Measurements from ENCODE around the gene ROBO3.

Gene ROBO3

GRCh38 chr11:124868331-124869274, 3.4 kb downstream of the ROBO3 start:
- H3K27me3 ChIP-seq (ENCODE audit: insufficient read depth, low read length): peaks cover 100% of the 10 kb centered on the region
- 0 out of 2 replicates have a peak, but pooled peaks cover under 1% of the 10 kb centered on the region for H3K4me1 ChIP-seq (ENCODE audit: insufficient read depth, low read length)
- 17% methylated on average over 63 of the region's 63 CpGs for WGBS
- H3K36me3 ChIP-seq (ENCODE audit: insufficient read depth, low read length): no peaks in the 10 kb centered on the region
- H3K27ac ChIP-seq (ENCODE audit: low read depth, low read length): no peak overlapping the region
- no peak overlapping the region for H3K9ac ChIP-seq (ENCODE audit: low read depth, low read length)
- peak overlapping the region; percentile 24; the same call in 1 of the 2 replicates for H3K4me3 ChIP-seq (ENCODE audit: low read length)
- H3K9me3 ChIP-seq (ENCODE audit: insufficient read depth, low read depth, low read length): no peaks in the 10 kb centered on the region

- Histone ChIP-seq H3K27ac (ENCODE audit: low read depth, low read length) (no peak overlapping the region), H3K4me1 (ENCODE audit: insufficient read depth, low read length) (no peaks in the 10 kb centered on the region), H3K4me3 (ENCODE audit: low read length) (0 out of 2 replicates have a peak overlapping the region, but pooled peaks have one; percentile 24), H3K9me3 (ENCODE audit: insufficient read depth, low read depth, low read length) (no peaks in the 10 kb centered on the region), H3K9ac (ENCODE audit: low read depth, low read length) (no peak overlapping the region), H3K36me3 (ENCODE audit: insufficient read depth, low read length) (no peaks in the 10 kb centered on the region), H3K27me3 (ENCODE audit: insufficient read depth, low read length) (peaks cover 100% of the 10 kb centered on the region)
- WGBS: 17% methylated on average over 15 of the region's 16 CpGs
These were observed 4.1 kb downstream of the ROBO3 start for GRCh38 chr11:124869331-124869730.

- no peaks in the 10 kb centered on the region for H3K4me1 ChIP-seq (ENCODE audit: insufficient read depth, low read length)
- peaks cover 100% of the 10 kb centered on the region for H3K27me3 ChIP-seq (ENCODE audit: insufficient read depth, low read length)
- WGBS: 87% methylated on average over 14 of the region's 14 CpGs
- H3K36me3 ChIP-seq (ENCODE audit: insufficient read depth, low read length): no peaks in the 10 kb centered on the region
- no peak overlapping the region for H3K9ac ChIP-seq (ENCODE audit: low read depth, low read length)
- no peaks in the 10 kb centered on the region for H3K9me3 ChIP-seq (ENCODE audit: insufficient read depth, low read depth, low read length)
- H3K4me3 ChIP-seq (ENCODE audit: low read length): no peak overlapping the region
- no peak overlapping the region for H3K27ac ChIP-seq (ENCODE audit: low read depth, low read length)
These were observed 4.7 kb downstream of the ROBO3 start for GRCh38 chr11:124869856-124870387.

- no peaks in the 10 kb centered on the region for H3K9me3 ChIP-seq (ENCODE audit: insufficient read depth, low read depth, low read length)
- H3K4me1 ChIP-seq (ENCODE audit: insufficient read depth, low read length): no peaks in the 10 kb centered on the region
- H3K27me3 ChIP-seq (ENCODE audit: insufficient read depth, low read length): peaks cover 100% of the 10 kb centered on the region
- no peak overlapping the region for H3K9ac ChIP-seq (ENCODE audit: low read depth, low read length)
- H3K36me3 ChIP-seq (ENCODE audit: insufficient read depth, low read length): no peaks in the 10 kb centered on the region
- 80% methylated on average over 7 of the region's 7 CpGs for WGBS
- no peak overlapping the region for H3K27ac ChIP-seq (ENCODE audit: low read depth, low read length)
- H3K4me3 ChIP-seq (ENCODE audit: low read length): no peak overlapping the region
These were observed 5.2 kb downstream of the ROBO3 start for GRCh38 chr11:124870430-124870829.

GRCh38 chr11:124872280-124872679, 7.0 kb downstream of the ROBO3 start:
- Histone ChIP-seq H3K36me3 (ENCODE audit: insufficient read depth, low read length) (no peaks in the 10 kb centered on the region), H3K9ac (ENCODE audit: low read depth, low read length) (no peak overlapping the region), H3K27ac (ENCODE audit: low read depth, low read length) (no peak overlapping the region), H3K4me3 (ENCODE audit: low read length) (no peak overlapping the region), H3K4me1 (ENCODE audit: insufficient read depth, low read length) (0 out of 2 replicates have a peak, but pooled peaks cover 3% of the 10 kb centered on the region), H3K9me3 (ENCODE audit: insufficient read depth, low read depth, low read length) (no peaks in the 10 kb centered on the region), H3K27me3 (ENCODE audit: insufficient read depth, low read length) (peaks cover 88% of the 10 kb centered on the region)
- WGBS: 81% methylated on average over 8 of the region's 8 CpGs

- no peak overlapping the region for H3K9ac ChIP-seq (ENCODE audit: low read depth, low read length)
- no peaks in the 10 kb centered on the region for H3K36me3 ChIP-seq (ENCODE audit: insufficient read depth, low read length)
- peaks cover 7% of the 10 kb centered on the region for H3K4me1 ChIP-seq (ENCODE audit: insufficient read depth, low read length)
- no peak overlapping the region for H3K27ac ChIP-seq (ENCODE audit: low read depth, low read length)
- H3K9me3 ChIP-seq (ENCODE audit: insufficient read depth, low read depth, low read length): no peaks in the 10 kb centered on the region
- H3K4me3 ChIP-seq (ENCODE audit: low read length): no peak overlapping the region
- peaks cover 87% of the 10 kb centered on the region for H3K27me3 ChIP-seq (ENCODE audit: insufficient read depth, low read length)
- WGBS: 40% methylated on average over 9 of the region's 9 CpGs
These were observed 7.5 kb downstream of the ROBO3 start for GRCh38 chr11:124872741-124873140.

GRCh38 chr11:124873951-124874350, 8.7 kb downstream of the ROBO3 start:
- no peak overlapping the region for H3K4me3 ChIP-seq (ENCODE audit: low read length)
- H3K27me3 ChIP-seq (ENCODE audit: insufficient read depth, low read length): peaks cover 75% of the 10 kb centered on the region
- H3K36me3 ChIP-seq (ENCODE audit: insufficient read depth, low read length): no peaks in the 10 kb centered on the region
- peaks cover 7% of the 10 kb centered on the region for H3K4me1 ChIP-seq (ENCODE audit: insufficient read depth, low read length)
- no peak overlapping the region for H3K9ac ChIP-seq (ENCODE audit: low read depth, low read length)
- WGBS: 88% methylated on average over 8 of the region's 8 CpGs
- no peaks in the 10 kb centered on the region for H3K9me3 ChIP-seq (ENCODE audit: insufficient read depth, low read depth, low read length)
- no peak overlapping the region for H3K27ac ChIP-seq (ENCODE audit: low read depth, low read length)

- H3K4me3 ChIP-seq (ENCODE audit: low read length): no peak overlapping the region
- no peaks in the 10 kb centered on the region for H3K9me3 ChIP-seq (ENCODE audit: insufficient read depth, low read depth, low read length)
- H3K27me3 ChIP-seq (ENCODE audit: insufficient read depth, low read length): peaks cover 67% of the 10 kb centered on the region
- no peak overlapping the region for H3K27ac ChIP-seq (ENCODE audit: low read depth, low read length)
- no peak overlapping the region for H3K9ac ChIP-seq (ENCODE audit: low read depth, low read length)
- peaks cover 7% of the 10 kb centered on the region for H3K4me1 ChIP-seq (ENCODE audit: insufficient read depth, low read length)
- 89% methylated on average over 7 of the region's 7 CpGs for WGBS
- no peaks in the 10 kb centered on the region for H3K36me3 ChIP-seq (ENCODE audit: insufficient read depth, low read length)
These were observed 9.5 kb downstream of the ROBO3 start for GRCh38 chr11:124874571-124875255.

- 37% methylated on average over 3 of the region's 3 CpGs for WGBS
- Histone ChIP-seq H3K9ac (ENCODE audit: low read depth, low read length) (no peak overlapping the region), H3K4me3 (ENCODE audit: low read length) (peak overlapping the region; percentile 79), H3K9me3 (ENCODE audit: insufficient read depth, low read depth, low read length) (no peaks in the 10 kb centered on the region), H3K27me3 (ENCODE audit: insufficient read depth, low read length) (peaks cover 60% of the 10 kb centered on the region), H3K36me3 (ENCODE audit: insufficient read depth, low read length) (no peaks in the 10 kb centered on the region), H3K4me1 (ENCODE audit: insufficient read depth, low read length) (peaks cover 7% of the 10 kb centered on the region), H3K27ac (ENCODE audit: low read depth, low read length) (no peak overlapping the region)
These were observed 10.2 kb downstream of the ROBO3 start for GRCh38 chr11:124875401-124875800.

- Histone ChIP-seq H3K36me3 (ENCODE audit: insufficient read depth, low read length) (no peaks in the 10 kb centered on the region), H3K27ac (ENCODE audit: low read depth, low read length) (peak overlapping the region; percentile 92), H3K4me3 (ENCODE audit: low read length) (peak overlapping the region; percentile 79), H3K9me3 (ENCODE audit: insufficient read depth, low read depth, low read length) (no peaks in the 10 kb centered on the region), H3K4me1 (ENCODE audit: insufficient read depth, low read length) (peaks cover 7% of the 10 kb centered on the region), H3K9ac (ENCODE audit: low read depth, low read length) (peak overlapping the region; percentile 82), H3K27me3 (ENCODE audit: insufficient read depth, low read length) (peaks cover 52% of the 10 kb centered on the region)
- WGBS: under 1% methylated on average over 69 of the region's 69 CpGs
These were observed 10.9 kb downstream of the ROBO3 start for GRCh38 chr11:124875943-124876817.

All from HUES64 (cell line).